AG04449 (cell line): ENCODE measurements around the gene FGF14.
"Not testable (repeated sequence)": the region's sequence is repeated elsewhere in the genome, so short reads cannot be mapped to it uniquely, and the experiment has no call there.

Experiments
- CTCF ChIA-PET: fragments of 350-600 bp; formaldehyde crosslinking; extraction: SDS; loops from one replicate; lab custom pipeline; 2021; ENCODE audit warnings: antibody characterized with exemption; lab: Yijun Ruan, JAX
- POLR2A ChIA-PET: fragments of 400-600, 350-600 bp; formaldehyde crosslinking; extraction: SDS; loops from one replicate; lab custom pipeline; 2020; ENCODE audit warnings: antibody characterized with exemption, inconsistent platforms; lab: Yijun Ruan, JAX
- DNase-seq: peaks from one replicate; pipeline ENCODE4 v3.0.0-alpha.2; 2010; ENCODE audit warnings: low read depth, low spot score
- H3K4me3 ChIP-seq: 2 replicates; pipeline ENCODE4 v1.5.1; 2011; ENCODE audit warnings: low read depth, mild to moderate bottlenecking, control low read depth, low read length
- TF ChIP-seq, protein P1 (sequence below): IDR thresholded peaks from one replicate; pipeline ENCODE4 v1.5.1; 2011; ENCODE audit warnings: mild to moderate bottlenecking, moderate library complexity, low read length, control low read depth, inconsistent platforms; ENCODE audit not compliant: insufficient read depth; ENCODE audit errors: missing control alignments

Gene FGF14

GRCh38 chr13:102117175-102117831 is 284.5 kb downstream of the FGF14 start:
- TF ChIP-seq, protein P1, sequence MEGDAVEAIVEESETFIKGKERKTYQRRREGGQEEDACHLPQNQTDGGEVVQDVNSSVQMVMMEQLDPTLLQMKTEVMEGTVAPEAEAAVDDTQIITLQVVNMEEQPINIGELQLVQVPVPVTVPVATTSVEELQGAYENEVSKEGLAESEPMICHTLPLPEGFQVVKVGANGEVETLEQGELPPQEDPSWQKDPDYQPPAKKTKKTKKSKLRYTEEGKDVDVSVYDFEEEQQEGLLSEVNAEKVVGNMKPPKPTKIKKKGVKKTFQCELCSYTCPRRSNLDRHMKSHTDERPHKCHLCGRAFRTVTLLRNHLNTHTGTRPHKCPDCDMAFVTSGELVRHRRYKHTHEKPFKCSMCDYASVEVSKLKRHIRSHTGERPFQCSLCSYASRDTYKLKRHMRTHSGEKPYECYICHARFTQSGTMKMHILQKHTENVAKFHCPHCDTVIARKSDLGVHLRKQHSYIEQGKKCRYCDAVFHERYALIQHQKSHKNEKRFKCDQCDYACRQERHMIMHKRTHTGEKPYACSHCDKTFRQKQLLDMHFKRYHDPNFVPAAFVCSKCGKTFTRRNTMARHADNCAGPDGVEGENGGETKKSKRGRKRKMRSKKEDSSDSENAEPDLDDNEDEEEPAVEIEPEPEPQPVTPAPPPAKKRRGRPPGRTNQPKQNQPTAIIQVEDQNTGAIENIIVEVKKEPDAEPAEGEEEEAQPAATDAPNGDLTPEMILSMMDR, result no peak
- CTCF ChIA-PET, result no interaction called here
- POLR2A ChIA-PET, result no interaction called here
- no peak overlapping the region for H3K4me3 ChIP-seq
- DNase-seq, result no peak

DNA sequence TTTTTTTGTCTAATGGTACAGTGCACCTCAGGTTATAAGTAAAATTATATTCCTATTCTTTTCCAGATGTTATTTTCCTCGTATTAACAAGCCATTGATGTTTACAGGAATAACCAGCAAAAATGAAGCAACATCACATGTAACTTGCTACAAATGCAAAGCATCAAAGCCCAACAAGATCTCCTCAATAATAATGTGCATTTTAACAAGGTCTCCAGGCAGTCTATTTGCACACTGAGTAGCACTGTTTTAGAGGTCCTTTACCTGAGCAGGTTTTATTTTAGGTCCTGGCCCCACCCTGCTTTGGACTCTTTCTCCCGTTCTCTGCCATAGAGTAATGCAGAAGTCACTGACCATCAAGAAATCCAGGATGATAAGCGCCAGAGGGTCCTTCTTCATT is 298.4 kb downstream of the FGF14 start:
- POLR2A ChIA-PET, result no interaction called here
- CTCF ChIA-PET, result no interaction called here

DNA sequence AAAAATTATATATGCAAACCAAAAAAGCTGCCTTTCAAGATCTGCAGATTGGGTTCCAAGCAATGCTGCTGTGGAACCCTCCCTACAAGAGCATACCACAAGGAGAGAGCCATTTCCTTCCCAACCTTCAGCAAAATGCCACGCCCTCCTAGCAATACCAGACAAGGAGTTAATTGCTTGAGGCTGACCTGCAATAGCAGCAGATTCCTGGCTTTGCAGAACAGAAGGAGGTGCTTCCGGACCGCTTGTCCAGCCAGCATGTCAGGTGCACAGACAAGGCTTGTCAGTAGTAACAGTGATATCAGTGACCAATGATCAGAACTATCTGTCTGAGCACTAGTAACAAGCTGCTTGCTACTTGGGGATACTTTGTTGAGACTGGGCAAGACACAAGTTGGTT is 301.6 kb downstream of the FGF14 start:
- CTCF ChIA-PET, result no interaction called here
- POLR2A ChIA-PET, result no interaction called here
- no peak for DNase-seq
- TF ChIP-seq, protein P1, result no peak
- no peak overlapping the region for H3K4me3 ChIP-seq

More for the DNA sequence above, 298.4 kb downstream of the FGF14 start:
- no peak for DNase-seq
- TF ChIP-seq, protein P1, result no peak
- no peak overlapping the region for H3K4me3 ChIP-seq

DNA sequence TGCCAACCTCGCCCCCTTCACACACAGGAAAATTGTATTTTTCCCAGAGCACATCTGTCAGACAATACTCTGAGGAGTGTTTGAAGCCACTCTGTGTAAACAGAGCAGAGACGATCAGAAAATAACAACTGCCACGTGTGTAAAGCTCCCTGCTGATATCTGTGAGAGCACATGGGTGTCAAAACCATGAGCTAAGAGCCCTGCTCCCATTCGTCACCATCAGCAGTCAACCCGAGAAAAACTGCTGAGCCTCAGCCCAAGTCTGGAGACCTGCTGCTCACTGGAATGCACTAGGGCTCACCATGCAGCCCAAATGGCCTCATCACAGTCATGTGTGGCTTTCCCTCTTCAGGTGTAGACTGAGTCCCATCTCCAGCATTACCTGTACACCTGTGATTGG is 304.1 kb downstream of the FGF14 start:
- no peak overlapping the region for H3K4me3 ChIP-seq
- TF ChIP-seq, protein P1, result no peak
- no peak for DNase-seq
- ChIA-PET CTCF (no interaction called here), POLR2A (no interaction called here)

- CTCF ChIA-PET, DNase-seq, H3K4me3 ChIP-seq, POLR2A ChIA-PET: not testable (repeated sequence)
Observed at GRCh38 chr13:102093288-102093687, 308.6 kb downstream of the FGF14 start.

- CTCF ChIA-PET, result interaction anchor here (1.3 kb wide), 1 partner anchor 946 kb away, joined by 3 read pairs; no protein-coding TSS in a partner anchor
- POLR2A ChIA-PET, result no interaction called here
- DNase-seq, result no peak
- TF ChIP-seq, protein P1, result no peak
- H3K4me3 ChIP-seq, result no peak overlapping the region
Observed at GRCh38 chr13:102091231-102091630, 310.6 kb downstream of the FGF14 start.

GRCh38 chr13:102090532-102090931 is 311.3 kb downstream of the FGF14 start:
- POLR2A ChIA-PET, result no interaction called here

More at GRCh38 chr13:102090532-102090931, 311.3 kb downstream of the FGF14 start:
- CTCF ChIA-PET, result interaction anchor here (1.3 kb wide), 1 partner anchor 945 kb away, joined by 3 read pairs; no protein-coding TSS in a partner anchor
- TF ChIP-seq, protein P1, result no peak
- H3K4me3 ChIP-seq, result no peak overlapping the region
- no peak for DNase-seq
